BLaER1 (cell line): ENCODE measurements around the gene NUB1.
A peak's percentile ranks its signal among the peaks of the same experiment; 100 is the strongest.

Experiments used
- H3K27ac ChIP-seq: shearing (Covaris generic); formaldehyde crosslinking; 2 replicates; pipeline ENCODE4 v1.8.1; 2022
- H3K27me3 ChIP-seq: shearing (Covaris generic); formaldehyde crosslinking; 2 replicates; pipeline ENCODE4 v1.8.1; 2022
- H3K36me3 ChIP-seq: shearing (Covaris generic); formaldehyde crosslinking; 2 replicates; pipeline ENCODE4 v1.8.1; 2022
- H3K4me1 ChIP-seq: shearing (Covaris generic); formaldehyde crosslinking; 2 replicates; pipeline ENCODE4 v1.8.1; 2022
- H3K4me2 ChIP-seq: shearing (Covaris generic); formaldehyde crosslinking; 2 replicates; pipeline ENCODE4 v1.8.1; 2022
- H3K4me3 ChIP-seq: shearing (Covaris generic); formaldehyde crosslinking; 2 replicates; pipeline ENCODE4 v1.8.1; 2022
- H3K9ac ChIP-seq: shearing (Covaris generic); formaldehyde crosslinking; 2 replicates; pipeline ENCODE4 v1.8.1; 2022
- H3K9me3 ChIP-seq: shearing (Covaris generic); formaldehyde crosslinking; 2 replicates; pipeline ENCODE4 v1.8.1; 2022
- H4K20me1 ChIP-seq: shearing (Covaris generic); formaldehyde crosslinking; 2 replicates; pipeline ENCODE4 v1.8.1; 2022
- Cebpa-rat ChIP-seq: shearing (Covaris generic); IDR thresholded peaks from 2 replicates; pipeline ENCODE4 v1.8.1; 2022

The NUB1 gene

GRCh38 chr7:151313857-151314256, 27.8 kb upstream of the NUB1 start:
- no peaks in the 10 kb centered on the region for H3K36me3 ChIP-seq
- no peak for TF ChIP-seq Cebpa-rat
- no peaks in the 10 kb centered on the region for H3K27me3 ChIP-seq
- H3K4me3 ChIP-seq = no peak overlapping the region
- H3K4me2 ChIP-seq = no peak overlapping the region
- no peaks in the 10 kb centered on the region for H3K4me1 ChIP-seq
- H3K27ac ChIP-seq = no peak overlapping the region
- no peaks in the 10 kb centered on the region for H4K20me1 ChIP-seq
- peaks cover 14% of the 10 kb centered on the region for H3K9me3 ChIP-seq
- H3K9ac ChIP-seq = no peak overlapping the region

GRCh38 chr7:151314401-151314800, 27.2 kb upstream of the NUB1 start:
- Histone ChIP-seq H3K9ac (no peak overlapping the region), H3K4me2 (no peak overlapping the region)
- TF ChIP-seq Cebpa-rat = no peak

GRCh38 chr7:151315038-151315655, 26.5 kb upstream of the NUB1 start:
- Histone ChIP-seq H3K4me2 (no peak overlapping the region), H3K9ac (no peak overlapping the region), H3K27ac (no peak overlapping the region), H3K9me3 (peaks cover 27% of the 10 kb centered on the region), H3K4me1 (no peaks in the 10 kb centered on the region), H3K27me3 (no peaks in the 10 kb centered on the region), H3K36me3 (no peaks in the 10 kb centered on the region), H3K4me3 (no peak overlapping the region), H4K20me1 (no peaks in the 10 kb centered on the region)
- TF ChIP-seq Cebpa-rat = no peak

More at GRCh38 chr7:151314401-151314800, 27.2 kb upstream of the NUB1 start:
- Histone ChIP-seq H3K27me3 (no peaks in the 10 kb centered on the region), H3K4me1 (no peaks in the 10 kb centered on the region), H3K27ac (no peak overlapping the region), H3K36me3 (no peaks in the 10 kb centered on the region), H4K20me1 (no peaks in the 10 kb centered on the region), H3K9me3 (peaks cover 20% of the 10 kb centered on the region), H3K4me3 (no peak overlapping the region)

GRCh38 chr7:151316896-151317295, 24.7 kb upstream of the NUB1 start:
- H3K4me2 ChIP-seq = no peak overlapping the region
- H3K9ac ChIP-seq = no peak overlapping the region
- H3K9me3 ChIP-seq = peaks cover 38% of the 10 kb centered on the region
- H4K20me1 ChIP-seq = no peaks in the 10 kb centered on the region
- H3K27ac ChIP-seq = no peak overlapping the region
- no peak overlapping the region for H3K4me3 ChIP-seq
- H3K27me3 ChIP-seq = no peaks in the 10 kb centered on the region
- no peak for TF ChIP-seq Cebpa-rat
- H3K36me3 ChIP-seq = no peaks in the 10 kb centered on the region
- H3K4me1 ChIP-seq = no peaks in the 10 kb centered on the region

GRCh38 chr7:151317936-151318335, 23.7 kb upstream of the NUB1 start:
- no peaks in the 10 kb centered on the region for H3K4me1 ChIP-seq
- H3K9me3 ChIP-seq = peaks cover 41% of the 10 kb centered on the region
- no peaks in the 10 kb centered on the region for H3K27me3 ChIP-seq
- H3K27ac ChIP-seq = no peak overlapping the region
- H3K4me3 ChIP-seq = no peak overlapping the region
- no peaks in the 10 kb centered on the region for H4K20me1 ChIP-seq
- TF ChIP-seq Cebpa-rat = no peak
- no peak overlapping the region for H3K9ac ChIP-seq
- H3K36me3 ChIP-seq = no peaks in the 10 kb centered on the region
- H3K4me2 ChIP-seq = no peak overlapping the region

GRCh38 chr7:151319189-151319588, 22.4 kb upstream of the NUB1 start:
- no peak for TF ChIP-seq Cebpa-rat
- peaks cover 41% of the 10 kb centered on the region for H3K9me3 ChIP-seq
- no peak overlapping the region for H3K4me2 ChIP-seq
- H3K4me1 ChIP-seq = no peaks in the 10 kb centered on the region
- no peaks in the 10 kb centered on the region for H3K27me3 ChIP-seq
- no peak overlapping the region for H3K4me3 ChIP-seq
- H3K36me3 ChIP-seq = no peaks in the 10 kb centered on the region
- H3K27ac ChIP-seq = no peak overlapping the region
- no peaks in the 10 kb centered on the region for H4K20me1 ChIP-seq
- H3K9ac ChIP-seq = no peak overlapping the region

- no peaks in the 10 kb centered on the region for H4K20me1 ChIP-seq
- no peak for TF ChIP-seq Cebpa-rat
Observed at GRCh38 chr7:151320263-151320845, 21.3 kb upstream of the NUB1 start.

GRCh38 chr7:151321341-151321740, 20.3 kb upstream of the NUB1 start:
- no peak overlapping the region for H3K4me2 ChIP-seq
- peaks cover 41% of the 10 kb centered on the region for H3K9me3 ChIP-seq
- no peaks in the 10 kb centered on the region for H3K4me1 ChIP-seq
- H3K27me3 ChIP-seq = no peaks in the 10 kb centered on the region
- H3K4me3 ChIP-seq = 0 out of 2 replicates have a peak overlapping the region, but pooled peaks have one; percentile 22
- TF ChIP-seq Cebpa-rat = no peak
- no peaks in the 10 kb centered on the region for H3K36me3 ChIP-seq
- H4K20me1 ChIP-seq = no peaks in the 10 kb centered on the region
- H3K9ac ChIP-seq = no peak overlapping the region
- H3K27ac ChIP-seq = no peak overlapping the region

More at GRCh38 chr7:151320263-151320845, 21.3 kb upstream of the NUB1 start:
- Histone ChIP-seq H3K27me3 (no peaks in the 10 kb centered on the region), H3K4me2 (no peak overlapping the region), H3K27ac (no peak overlapping the region), H3K9ac (no peak overlapping the region), H3K36me3 (no peaks in the 10 kb centered on the region), H3K4me1 (no peaks in the 10 kb centered on the region), H3K9me3 (peaks cover 41% of the 10 kb centered on the region), H3K4me3 (0 out of 2 replicates have a peak overlapping the region, but pooled peaks have one; percentile 22)

GRCh38 chr7:151322906-151323305, 18.7 kb upstream of the NUB1 start:
- H3K4me2 ChIP-seq = no peak overlapping the region
- no peak overlapping the region for H3K9ac ChIP-seq
- no peaks in the 10 kb centered on the region for H3K27me3 ChIP-seq
- peaks cover 46% of the 10 kb centered on the region for H3K9me3 ChIP-seq
- no peaks in the 10 kb centered on the region for H3K4me1 ChIP-seq
- no peaks in the 10 kb centered on the region for H4K20me1 ChIP-seq
- TF ChIP-seq Cebpa-rat = no peak
- H3K36me3 ChIP-seq = no peaks in the 10 kb centered on the region
- no peak overlapping the region for H3K4me3 ChIP-seq
- no peak overlapping the region for H3K27ac ChIP-seq

GRCh38 chr7:151327022-151327421, 14.6 kb upstream of the NUB1 start:
- TF ChIP-seq Cebpa-rat = no peak
- Histone ChIP-seq H4K20me1 (no peaks in the 10 kb centered on the region), H3K27me3 (no peaks in the 10 kb centered on the region), H3K27ac (no peak overlapping the region), H3K4me1 (no peaks in the 10 kb centered on the region), H3K9me3 (peaks cover 11% of the 10 kb centered on the region), H3K4me3 (no peak overlapping the region), H3K9ac (no peak overlapping the region), H3K36me3 (no peaks in the 10 kb centered on the region), H3K4me2 (no peak overlapping the region)
